Astrocyte (in vitro differentiated cells and primary cell): ENCODE data around the gene TBPL1. TPM values are rescaled to one million over a fixed set of nuclear protein-coding genes. Genes with fewer than 3 reads are reported as not detected.

Experiments used
- DNase-seq: peaks from one replicate; pipeline ENCODE4 v3.0.0-alpha.2; 2010; ENCODE audit warnings: low read depth
- FAIRE-seq: peaks from 2 replicates; lab custom pipeline; 2011; peaks lifted over from hg19 to GRCh38; lab: Jason Lieb, UNC
- H2AFZ ChIP-seq: 2 replicates; pipeline ENCODE4 v1.6.0; 2012; ENCODE audit warnings: low read depth, low read length, inconsistent platforms
- H3K27ac ChIP-seq: 2 replicates; pipeline ENCODE4 v1.5.1; 2011; ENCODE audit warnings: low read depth, low read length, inconsistent platforms
- H3K27me3 ChIP-seq: 2 replicates; pipeline ENCODE4 v1.6.0; 2011; ENCODE audit warnings: low read length, inconsistent platforms; ENCODE audit not compliant: insufficient read depth
- H3K36me3 ChIP-seq: 2 replicates; pipeline ENCODE4 v1.5.1; 2011; ENCODE audit warnings: low read length, inconsistent platforms; ENCODE audit not compliant: insufficient read depth
- H3K4me1 ChIP-seq: 2 replicates; pipeline ENCODE4 v1.5.1; 2011; ENCODE audit warnings: low read length, inconsistent platforms; ENCODE audit not compliant: insufficient read depth
- H3K4me2 ChIP-seq: 2 replicates; pipeline ENCODE4 v1.6.0; 2012; ENCODE audit warnings: low read length, inconsistent platforms
- H3K4me3 ChIP-seq: 2 replicates; pipeline ENCODE4 v1.5.1; 2011; ENCODE audit warnings: low read depth, mild to moderate bottlenecking, low read length, inconsistent platforms; ENCODE audit not compliant: insufficient read depth
- H3K79me2 ChIP-seq: 2 replicates; pipeline ENCODE4 v1.6.0; 2012; ENCODE audit warnings: mild to moderate bottlenecking, low read length, inconsistent platforms; ENCODE audit not compliant: insufficient read depth
- H3K9ac ChIP-seq: 2 replicates; pipeline ENCODE4 v1.6.0; 2012; ENCODE audit warnings: mild to moderate bottlenecking, low read length, inconsistent platforms
- H3K9me3 ChIP-seq: 2 replicates; pipeline ENCODE4 v1.5.1; 2012; ENCODE audit warnings: low read depth, mild to moderate bottlenecking, low read length, inconsistent platforms; ENCODE audit not compliant: insufficient read depth
- H4K20me1 ChIP-seq: 2 replicates; pipeline ENCODE4 v1.6.0; 2012; ENCODE audit warnings: low read length, inconsistent platforms; ENCODE audit not compliant: insufficient read depth
- H3K27ac Mint-ChIP-seq: one replicate; pipeline ENCODE4 v1.8.0; 2021; ENCODE audit warnings: mild to moderate bottlenecking, mixed read lengths; ENCODE audit not compliant: unreplicated experiment
- H3K27me3 Mint-ChIP-seq: one replicate; pipeline ENCODE4 v1.8.0; 2021; ENCODE audit warnings: low read depth, mixed read lengths; ENCODE audit not compliant: unreplicated experiment
- H3K36me3 Mint-ChIP-seq: one replicate; pipeline ENCODE4 v1.8.0; 2021; ENCODE audit warnings: low read depth, mixed read lengths; ENCODE audit not compliant: unreplicated experiment
- H3K4me1 Mint-ChIP-seq: one replicate; pipeline ENCODE4 v1.8.0; 2021; ENCODE audit warnings: low read depth, mixed read lengths; ENCODE audit not compliant: unreplicated experiment
- H3K4me3 Mint-ChIP-seq: one replicate; pipeline ENCODE4 v1.8.0; 2021; ENCODE audit warnings: mild to moderate bottlenecking, moderate library complexity, mixed read lengths; ENCODE audit not compliant: unreplicated experiment
- H3K9me3 Mint-ChIP-seq: one replicate; pipeline ENCODE4 v1.8.0; 2021; ENCODE audit warnings: mild to moderate bottlenecking, mixed read lengths; ENCODE audit not compliant: unreplicated experiment
- EZH2 ChIP-seq: IDR thresholded peaks from 2 replicates; pipeline ENCODE4 v1.6.1; 2012; ENCODE audit warnings: mild to moderate bottlenecking, low read length, inconsistent platforms; ENCODE audit not compliant: insufficient read depth
- total RNA-seq: library from RNA; stranded (reverse); gene quantifications from 2 replicates; pipeline ENCODE4 v1.2.1, GENCODE V29; 2021
- TF ChIP-seq, protein P1 (sequence below): IDR thresholded peaks from 2 replicates; pipeline ENCODE4 v1.5.1; 2011; ENCODE audit warnings: low read depth, mild to moderate bottlenecking, inconsistent platforms, low read length, moderate library complexity; ENCODE audit not compliant: insufficient read depth

TBPL1 gene
- total RNA-seq, 1 donor from 2014 or later, result 54.0 TPM

GRCh38 chr6:133937909-133938308 is 15.1 kb upstream of the TBPL1 start:
- no peak overlapping the region for H3K27ac ChIP-seq
- H3K27ac Mint-ChIP-seq, result no peak overlapping the region
- H3K4me3 ChIP-seq, result no peak overlapping the region
- H2AFZ ChIP-seq, result no peak overlapping the region
- H3K4me2 ChIP-seq, result no peak overlapping the region
- H4K20me1 ChIP-seq, result no peaks in the 10 kb centered on the region
- no peaks in the 10 kb centered on the region for H3K36me3 ChIP-seq
- DNase-seq (no peak), FAIRE-seq (no peak)
- no peaks in the 10 kb centered on the region for H3K79me2 ChIP-seq
- H3K4me1 ChIP-seq, result no peaks in the 10 kb centered on the region
- no peaks in the 10 kb centered on the region for H3K4me1 Mint-ChIP-seq
- no peak overlapping the region for H3K9ac ChIP-seq
- H3K27me3 ChIP-seq, result no peaks in the 10 kb centered on the region
- no peaks in the 10 kb centered on the region for H3K9me3 ChIP-seq
- peaks cover 11% of the 10 kb centered on the region for H3K9me3 Mint-ChIP-seq
- TF ChIP-seq, protein P1, sequence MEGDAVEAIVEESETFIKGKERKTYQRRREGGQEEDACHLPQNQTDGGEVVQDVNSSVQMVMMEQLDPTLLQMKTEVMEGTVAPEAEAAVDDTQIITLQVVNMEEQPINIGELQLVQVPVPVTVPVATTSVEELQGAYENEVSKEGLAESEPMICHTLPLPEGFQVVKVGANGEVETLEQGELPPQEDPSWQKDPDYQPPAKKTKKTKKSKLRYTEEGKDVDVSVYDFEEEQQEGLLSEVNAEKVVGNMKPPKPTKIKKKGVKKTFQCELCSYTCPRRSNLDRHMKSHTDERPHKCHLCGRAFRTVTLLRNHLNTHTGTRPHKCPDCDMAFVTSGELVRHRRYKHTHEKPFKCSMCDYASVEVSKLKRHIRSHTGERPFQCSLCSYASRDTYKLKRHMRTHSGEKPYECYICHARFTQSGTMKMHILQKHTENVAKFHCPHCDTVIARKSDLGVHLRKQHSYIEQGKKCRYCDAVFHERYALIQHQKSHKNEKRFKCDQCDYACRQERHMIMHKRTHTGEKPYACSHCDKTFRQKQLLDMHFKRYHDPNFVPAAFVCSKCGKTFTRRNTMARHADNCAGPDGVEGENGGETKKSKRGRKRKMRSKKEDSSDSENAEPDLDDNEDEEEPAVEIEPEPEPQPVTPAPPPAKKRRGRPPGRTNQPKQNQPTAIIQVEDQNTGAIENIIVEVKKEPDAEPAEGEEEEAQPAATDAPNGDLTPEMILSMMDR, result no peak
- TF ChIP-seq EZH2, result no peak
- H3K4me3 Mint-ChIP-seq, result no peak overlapping the region
- peaks cover 1% of the 10 kb centered on the region for H3K36me3 Mint-ChIP-seq
- H3K27me3 Mint-ChIP-seq, result no peaks in the 10 kb centered on the region

- no peaks in the 10 kb centered on the region for H3K79me2 ChIP-seq
- no peak overlapping the region for H3K9ac ChIP-seq
- no peak for DNase-seq
- TF ChIP-seq, protein P1, result no peak
- TF ChIP-seq EZH2, result no peak
- Mint-ChIP-seq H3K27ac (no peak overlapping the region), H3K4me1 (no peaks in the 10 kb centered on the region), H3K9me3 (peaks cover 7% of the 10 kb centered on the region), H3K36me3 (peaks cover under 1% of the 10 kb centered on the region), H3K27me3 (no peaks in the 10 kb centered on the region), H3K4me3 (no peak overlapping the region)
- no peak overlapping the region for H3K27ac ChIP-seq
- no peaks in the 10 kb centered on the region for H3K4me1 ChIP-seq
- no peaks in the 10 kb centered on the region for H3K9me3 ChIP-seq
- no peaks in the 10 kb centered on the region for H3K36me3 ChIP-seq
- no peaks in the 10 kb centered on the region for H3K27me3 ChIP-seq
- H4K20me1 ChIP-seq, result no peaks in the 10 kb centered on the region
- H3K4me2 ChIP-seq, result no peak overlapping the region
- no peak overlapping the region for H2AFZ ChIP-seq
- H3K4me3 ChIP-seq, result no peak overlapping the region
- no peak for FAIRE-seq
Measured at GRCh38 chr6:133938533-133938932, 14.5 kb upstream of the TBPL1 start.

GRCh38 chr6:133939778-133940667 is 13.0 kb upstream of the TBPL1 start:
- no peaks in the 10 kb centered on the region for H4K20me1 ChIP-seq
- Mint-ChIP-seq H3K4me1 (no peaks in the 10 kb centered on the region), H3K36me3 (no peaks in the 10 kb centered on the region), H3K9me3 (peaks cover 5% of the 10 kb centered on the region), H3K4me3 (no peak overlapping the region), H3K27ac (no peak overlapping the region), H3K27me3 (no peaks in the 10 kb centered on the region)
- H3K9ac ChIP-seq, result no peak overlapping the region
- H2AFZ ChIP-seq, result no peak overlapping the region
- no peak for FAIRE-seq
- no peak for TF ChIP-seq EZH2
- TF ChIP-seq, protein P1, result no peak
- DNase-seq, result no peak
- H3K4me2 ChIP-seq, result no peak overlapping the region
- no peaks in the 10 kb centered on the region for H3K9me3 ChIP-seq
- H3K27ac ChIP-seq, result no peak overlapping the region
- no peak overlapping the region for H3K4me3 ChIP-seq
- H3K79me2 ChIP-seq, result no peaks in the 10 kb centered on the region
- no peaks in the 10 kb centered on the region for H3K36me3 ChIP-seq
- no peaks in the 10 kb centered on the region for H3K4me1 ChIP-seq
- H3K27me3 ChIP-seq, result no peaks in the 10 kb centered on the region
